Stimulated activated naive CD4-positive, alpha-beta T cell treated with Interleukin-2 at 50 U/mL for 16 hours (primary cell): ENCODE data around the gene TNFRSF18.
A peak's percentile ranks its signal among the peaks of the same experiment; 100 is the strongest.

Experiments
- DNase-seq: peaks from one replicate; lab custom pipeline; 2025; lab: John Stamatoyannopoulos, UW

Gene TNFRSF18

GRCh38 chr1:1227386-1227785, 21.0 kb upstream of the TNFRSF18 start:
- no peak for DNase-seq

GRCh38 chr1:1226566-1227362, 20.4 kb upstream of the TNFRSF18 start:
- no peak for DNase-seq

- no peak for DNase-seq
Measured at GRCh38 chr1:1225913-1226312, 19.5 kb upstream of the TNFRSF18 start.

- DNase-seq: no peak
Measured at GRCh38 chr1:1225238-1225845, 18.9 kb upstream of the TNFRSF18 start.

- DNase-seq: no peak
Measured at GRCh38 chr1:1223891-1224290, 17.5 kb upstream of the TNFRSF18 start.

DNA sequence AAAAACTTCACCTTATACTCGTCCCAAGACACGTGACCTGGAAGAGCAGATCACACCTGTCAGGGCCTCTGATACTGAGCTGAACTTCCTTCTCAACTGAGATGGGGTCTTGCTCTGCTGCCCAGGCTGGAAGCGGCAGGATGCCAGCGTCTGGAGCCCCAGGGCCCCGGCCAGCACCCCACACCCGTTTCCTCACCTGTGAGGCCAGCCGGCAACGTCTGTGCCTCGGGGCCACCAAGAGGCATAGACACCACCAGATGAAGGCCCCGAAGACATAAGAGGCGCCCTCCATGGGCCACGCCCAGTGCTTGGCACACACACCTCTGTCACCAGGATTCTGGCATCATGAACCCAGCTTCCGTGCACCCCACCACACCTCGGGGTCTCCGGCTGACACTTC, 16.9 kb upstream of the TNFRSF18 start:
- DNase-seq: no peak

DNA sequence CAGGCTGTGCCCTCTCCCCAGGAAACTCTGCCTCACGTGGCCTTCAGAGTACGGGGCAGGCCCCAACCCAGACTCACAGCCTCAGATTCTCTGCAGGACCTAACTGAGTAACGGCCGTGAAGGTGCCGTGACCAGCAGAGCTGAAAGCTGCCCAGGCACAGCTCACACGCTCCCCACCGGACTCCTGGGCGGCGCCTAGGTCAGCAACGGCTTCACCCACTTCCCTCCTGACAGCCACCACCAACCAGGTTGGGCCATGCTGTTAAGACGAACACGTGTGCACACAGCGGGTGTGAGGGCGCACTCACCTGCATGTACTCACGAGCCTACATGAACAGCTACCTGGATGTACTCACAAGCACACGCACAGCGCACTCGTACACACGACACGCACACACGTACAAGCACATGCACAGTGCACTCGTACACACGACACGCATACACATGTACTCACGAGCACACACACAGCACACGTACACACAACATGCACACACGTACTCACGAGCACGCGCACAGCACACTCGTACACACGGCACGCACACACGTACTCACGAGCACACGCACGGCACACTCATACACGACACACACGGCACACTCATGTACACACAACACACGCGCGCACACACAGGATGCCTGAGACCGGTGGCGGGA, 16.3 kb upstream of the TNFRSF18 start:
- DNase-seq: no peak

- no peak for DNase-seq
Measured at GRCh38 chr1:1221887-1222574, 15.6 kb upstream of the TNFRSF18 start.

DNA sequence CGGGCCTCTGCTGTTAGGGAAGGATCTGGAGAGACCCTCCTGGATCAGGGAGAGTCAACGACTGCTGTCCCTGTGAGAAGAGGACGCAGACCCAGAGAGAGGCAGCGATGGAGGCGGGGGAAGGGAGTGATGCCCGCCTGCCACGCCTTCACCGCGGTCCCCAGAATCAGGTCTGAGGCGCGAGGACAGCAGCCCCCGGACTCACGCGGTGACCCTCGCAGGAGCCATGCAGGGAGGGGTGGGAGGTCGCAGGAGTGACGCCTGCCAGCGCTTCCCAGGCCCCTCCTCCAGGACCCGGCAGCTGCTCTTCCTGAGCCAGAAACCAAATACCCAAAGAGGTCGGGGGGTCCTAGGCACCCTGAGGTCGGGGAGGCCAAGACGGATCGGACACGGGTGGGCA, 13.8 kb upstream of the TNFRSF18 start:
- no peak for DNase-seq

DNA sequence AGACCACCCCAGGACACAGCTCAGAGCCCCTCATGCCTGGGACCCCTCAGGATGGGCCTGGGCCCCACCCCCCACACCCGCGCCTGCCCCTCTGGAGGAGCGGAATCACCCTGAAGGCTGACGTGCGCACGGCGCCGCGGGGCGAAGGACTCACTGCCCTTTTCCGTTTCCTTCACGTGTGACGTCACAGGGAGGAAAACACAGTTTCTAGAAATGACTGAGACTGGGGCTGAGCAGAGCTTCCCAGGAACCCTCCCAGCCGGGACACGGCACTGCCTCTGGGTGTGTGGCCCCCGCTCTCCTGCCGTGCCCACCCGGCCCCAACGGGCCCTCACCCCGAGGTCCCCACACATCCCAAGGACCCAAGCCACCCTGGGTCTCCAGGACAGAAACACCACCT, 12.9 kb upstream of the TNFRSF18 start:
- DNase-seq: peak; percentile 58

DNA sequence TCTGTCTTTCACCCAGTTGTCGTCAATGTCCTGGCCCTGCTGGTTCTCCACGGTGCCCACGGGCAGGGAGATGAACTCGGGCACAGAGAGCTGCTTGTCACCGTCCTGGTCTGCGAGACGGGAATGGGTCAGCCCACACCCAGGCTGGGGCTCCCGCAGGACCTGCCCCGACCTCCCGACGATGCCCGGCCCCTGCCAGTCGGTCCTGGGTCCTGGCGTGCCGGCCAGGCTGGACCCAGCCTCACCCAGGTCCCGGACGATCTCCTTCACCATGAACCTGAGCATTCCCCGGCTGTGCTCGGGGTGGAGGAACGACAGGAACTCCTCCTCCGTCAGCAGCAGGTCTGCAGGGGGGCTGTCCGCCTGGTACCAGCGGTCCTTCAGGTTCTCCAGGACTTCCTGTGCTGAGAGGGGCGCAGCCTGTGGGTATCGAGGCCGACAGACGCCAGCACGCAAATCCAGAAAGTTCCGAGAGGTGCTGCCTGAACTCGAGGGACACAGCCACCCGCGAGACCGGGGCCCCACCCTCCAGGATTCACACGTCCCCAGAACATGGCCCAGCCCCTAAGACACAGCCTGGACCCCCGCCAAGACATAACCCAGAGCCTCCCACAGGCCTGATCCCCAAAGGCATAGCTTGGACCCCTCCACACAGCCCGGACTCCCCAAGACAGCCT, 12.3 kb upstream of the TNFRSF18 start:
- DNase-seq: no peak

GRCh38 chr1:1217621-1218523, 11.5 kb upstream of the TNFRSF18 start:
- peak; percentile 64 for DNase-seq

DNA sequence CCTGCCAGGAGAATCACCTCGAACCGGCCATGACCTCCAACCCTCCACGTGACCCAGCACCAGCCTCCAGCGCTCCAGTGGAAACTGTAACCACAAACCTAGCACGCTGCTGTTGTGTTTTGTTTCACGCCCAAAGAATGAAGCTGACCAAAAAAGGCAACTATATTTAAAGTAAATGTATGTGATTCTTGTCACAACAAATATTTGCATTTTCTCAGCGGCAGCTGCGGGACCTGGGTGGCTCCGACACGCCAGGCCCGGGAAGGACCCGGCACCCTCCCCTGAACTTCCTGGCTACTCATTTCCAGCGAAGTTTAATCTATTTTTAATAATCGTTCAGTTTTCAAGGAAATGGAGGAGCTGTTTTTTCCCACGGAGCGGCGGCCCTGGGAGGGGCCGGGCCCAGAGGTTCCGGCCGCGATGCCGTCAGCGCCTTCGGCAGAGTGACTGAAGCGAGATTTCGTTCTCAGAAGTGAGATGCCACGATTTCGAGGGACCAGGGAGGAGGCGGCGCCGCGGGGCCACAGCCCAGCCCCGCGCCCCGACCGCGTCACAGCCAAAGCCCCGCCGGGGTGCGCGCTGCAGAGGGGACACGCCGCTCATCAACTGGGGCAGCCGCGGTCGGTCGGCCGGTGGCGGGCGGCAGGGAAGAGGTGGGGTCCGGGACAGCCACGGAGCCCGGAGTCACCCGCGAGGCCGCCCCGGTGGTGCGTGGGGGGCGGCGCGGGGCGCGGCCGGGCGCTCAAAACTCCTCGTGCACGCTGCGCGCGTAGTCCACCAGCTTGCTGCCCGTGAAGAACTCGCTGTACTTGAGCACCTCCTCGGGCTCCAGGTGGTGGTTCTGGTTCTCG, 10.6 kb upstream of the TNFRSF18 start:
- DNase-seq: peak; percentile 77

DNA sequence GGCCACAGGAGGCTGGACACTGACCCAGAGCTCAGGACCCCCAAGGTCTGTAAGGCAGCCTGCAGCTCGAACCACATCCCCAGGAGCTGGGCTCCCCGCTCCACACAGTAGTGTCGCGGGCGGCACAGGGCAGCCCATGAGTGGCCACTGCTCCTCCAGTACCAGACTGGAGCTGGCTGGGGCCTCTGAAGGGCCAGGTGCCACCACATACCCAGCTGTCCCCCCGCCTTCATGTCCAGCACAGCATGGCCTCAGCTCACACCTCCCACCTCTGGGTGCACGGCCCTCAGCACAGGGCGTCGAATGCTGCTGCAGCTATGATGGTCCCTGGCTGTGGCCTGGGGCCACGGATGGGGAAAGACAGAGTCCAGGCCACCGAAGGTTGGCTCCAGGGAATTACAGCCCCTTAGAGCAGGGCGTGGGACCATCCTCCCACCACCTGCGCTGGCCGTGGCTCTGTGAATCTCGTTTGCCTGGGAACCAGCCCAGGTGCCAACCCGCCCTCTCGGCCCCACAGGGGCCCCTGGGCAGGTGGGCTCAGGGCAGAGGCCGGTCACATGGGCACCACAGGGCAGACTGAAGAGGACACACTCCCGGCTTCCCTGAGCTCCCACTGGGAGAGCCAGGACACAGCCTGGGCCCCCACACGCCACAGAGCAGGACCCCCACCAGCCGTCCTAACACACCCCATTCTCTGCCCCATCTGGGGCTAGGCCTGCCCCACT, 9.7 kb upstream of the TNFRSF18 start:
- DNase-seq: no peak

DNA sequence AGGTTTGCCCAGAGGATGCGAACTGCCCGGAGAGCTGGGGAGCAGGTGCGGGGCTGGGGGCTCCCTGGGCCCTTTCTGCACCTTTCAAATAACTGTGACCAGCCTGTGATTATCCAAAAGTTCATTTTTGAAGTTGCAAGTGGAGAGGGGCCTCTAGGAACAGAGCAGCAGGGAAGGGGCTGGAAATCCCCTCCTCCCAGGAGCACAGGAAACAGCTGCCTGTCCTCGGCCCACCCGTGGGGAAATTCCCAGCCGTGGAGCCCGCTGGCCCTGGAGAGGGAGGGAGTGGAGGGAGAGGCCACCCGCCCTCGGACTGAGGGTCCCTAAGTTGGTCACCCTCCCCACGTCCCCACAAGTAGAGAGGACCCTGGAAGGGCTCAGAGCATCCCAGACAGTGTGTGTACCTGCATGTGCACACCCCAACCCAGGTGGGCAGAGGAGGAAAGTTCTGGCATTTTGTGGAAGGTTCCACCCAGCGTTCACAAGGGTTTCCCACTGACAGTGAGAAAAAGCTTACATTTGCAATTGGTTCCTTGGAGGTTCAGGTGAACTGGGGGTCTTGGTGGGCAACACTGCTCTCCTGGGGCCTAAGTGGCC, 8.8 kb upstream of the TNFRSF18 start:
- peak; percentile 41 for DNase-seq

- DNase-seq: peak; percentile 48
Measured at GRCh38 chr1:1213345-1214265, 7.2 kb upstream of the TNFRSF18 start, which contains the start of gene TNFRSF4. TNFRSF4 (minus strand) TSS chr1:1214153; CDS start chr1:1214127, 26 bp downstream.

GRCh38 chr1:1212780-1213344, 6.5 kb upstream of the TNFRSF18 start:
- peak; percentile 44 for DNase-seq
